Limb (tissue), 2 donors: Measurements from ENCODE around the gene EIF6.

ENCODE experiments used
- DNase-seq, 2 donors: peaks; one replicate each; pipeline ENCODE4 v3.0.0-alpha.2; 2016; ENCODE audit errors: extremely low spot score in 2 of 2

EIF6 gene

DNA sequence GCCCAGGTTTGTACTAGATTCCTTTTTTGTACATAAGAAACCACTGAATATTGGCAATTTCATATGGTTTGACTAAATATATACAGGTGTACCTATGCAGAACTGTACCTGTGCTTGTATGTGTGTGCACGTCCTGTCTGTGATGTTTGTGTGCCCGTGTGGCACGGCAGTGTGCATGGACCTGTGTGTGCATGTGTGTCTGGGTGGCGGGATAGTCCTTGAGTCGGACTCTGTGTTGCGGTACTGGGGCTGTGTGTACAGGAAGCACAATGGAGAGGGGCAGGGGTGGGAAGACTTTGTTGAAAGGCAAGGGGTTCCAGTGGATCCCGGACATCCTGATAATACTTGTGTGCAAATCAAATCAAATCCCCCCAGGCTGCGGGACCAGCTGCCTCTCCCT, 11.1 kb upstream of the EIF6 start:
- no peak for DNase-seq

- no peak for DNase-seq
Measured at GRCh38 chr20:35295058-35295457, 10.5 kb upstream of the EIF6 start.

GRCh38 chr20:35294293-35294685, 9.7 kb upstream of the EIF6 start:
- DNase-seq: no peak

- no peak for DNase-seq
Measured at GRCh38 chr20:35293303-35294292, 9.0 kb upstream of the EIF6 start.

GRCh38 chr20:35292504-35293285, 8.1 kb upstream of the EIF6 start:
- no peak for DNase-seq

DNA sequence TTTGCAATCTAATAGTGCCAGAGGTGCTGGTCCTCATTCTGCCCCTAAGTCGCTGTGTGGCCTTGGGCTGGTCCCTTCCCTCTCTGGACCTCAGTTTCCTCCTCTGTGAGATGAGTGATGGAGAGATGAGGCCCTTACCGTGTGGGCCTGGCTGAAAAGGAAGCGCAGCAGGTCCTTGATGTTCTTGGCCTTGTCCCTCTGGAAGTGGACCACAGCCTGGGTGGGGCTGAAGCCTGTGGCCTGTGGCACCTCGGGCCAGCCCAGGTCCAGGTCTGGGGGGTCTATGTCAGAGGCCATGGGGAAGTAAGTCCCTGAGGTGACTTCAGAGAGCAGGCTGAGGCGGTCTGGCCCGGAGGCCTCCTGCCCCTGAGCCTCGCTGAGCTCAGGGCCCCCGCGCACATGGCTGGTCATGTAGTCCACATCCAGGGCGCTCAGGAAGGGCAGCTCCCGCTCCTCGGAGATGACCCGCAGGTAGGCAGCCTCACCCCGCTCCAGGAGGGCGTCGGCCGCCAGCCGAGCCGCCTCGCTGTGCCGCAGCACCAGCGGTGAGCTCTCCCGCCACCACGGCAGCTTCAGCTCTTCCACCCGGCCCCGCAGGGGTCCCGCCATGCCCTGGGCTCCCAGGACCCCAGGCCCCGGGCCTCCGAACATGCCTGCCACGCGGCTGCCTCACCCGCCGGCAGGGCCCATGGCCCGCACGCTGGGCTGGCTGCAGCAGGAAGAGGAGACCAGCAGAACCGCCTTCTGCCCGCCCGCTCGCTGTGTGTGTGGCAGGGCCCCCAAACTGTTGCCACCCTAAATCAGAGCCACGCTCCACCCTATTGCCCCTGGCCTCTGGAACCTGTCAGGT, 7.3 kb upstream of the EIF6 start, which contains the start of gene FAM83C:
Gene FAM83C, minus strand, starts transcription at position 772 of the 850 bp plus-strand sequence. Its CDS starts 121 bp downstream, at position 651.
- no peak for DNase-seq

DNA sequence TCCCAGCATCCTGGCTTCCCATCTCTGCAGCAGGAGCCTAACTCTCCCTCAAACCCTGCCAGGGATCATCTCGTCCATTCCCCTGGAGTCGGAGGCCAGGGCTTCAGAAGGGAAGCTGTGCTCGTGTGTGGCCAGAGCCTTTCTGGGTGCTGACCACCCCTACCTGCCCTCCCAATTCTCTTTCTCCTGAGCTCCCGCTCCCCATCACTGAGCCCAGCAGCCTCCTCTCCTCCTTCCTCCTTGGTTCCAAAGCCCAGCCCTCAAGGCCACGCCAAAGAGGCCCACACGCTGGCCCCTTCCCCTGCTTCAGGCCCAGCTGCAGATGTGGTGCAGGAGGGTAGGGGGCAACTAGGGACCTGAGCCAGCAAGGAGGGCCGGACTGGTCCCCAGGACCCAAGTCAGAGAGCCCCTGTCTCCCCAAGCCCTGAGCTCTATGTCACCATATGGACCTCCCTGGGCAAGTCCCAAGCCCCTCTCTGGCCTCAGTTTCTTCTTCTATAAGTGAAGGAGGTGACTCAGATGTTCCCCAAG, 6.4 kb upstream of the EIF6 start:
- no peak for DNase-seq

DNA sequence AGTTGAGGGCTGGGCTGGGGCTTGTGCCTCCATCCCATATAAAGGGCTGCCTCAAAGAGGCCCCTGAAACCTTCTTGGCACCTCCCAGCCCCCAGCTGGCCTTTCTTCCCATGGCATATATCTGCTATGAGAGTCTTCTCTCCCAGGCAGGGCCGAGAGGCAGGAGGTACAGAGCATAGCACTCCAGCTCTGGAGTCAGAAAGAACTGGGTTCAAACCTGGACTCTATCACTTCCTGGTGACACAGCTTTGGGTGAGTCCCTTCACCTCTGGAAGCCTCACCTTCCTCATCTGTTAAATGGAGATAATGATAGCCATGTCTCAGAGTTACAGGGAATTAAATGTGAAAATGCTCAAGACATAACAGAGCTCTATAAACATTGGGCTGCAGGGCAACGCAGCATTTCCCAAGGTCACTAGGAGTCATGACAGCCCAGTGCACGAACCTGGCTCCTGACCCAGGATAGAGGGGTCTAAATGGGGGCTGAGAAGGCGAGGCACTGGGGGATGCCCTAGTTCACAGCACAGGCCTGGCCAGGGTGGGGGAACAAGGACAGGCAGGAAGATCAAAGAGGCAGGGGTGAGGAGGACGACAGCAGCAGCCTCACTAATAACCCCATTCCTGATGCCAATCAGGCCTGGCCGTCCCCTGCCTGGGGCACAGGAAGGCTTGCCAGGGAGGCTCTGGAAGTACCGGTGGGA, 5.8 kb upstream of the EIF6 start:
- DNase-seq: no peak

GRCh38 chr20:35288325-35289060, 3.9 kb upstream of the EIF6 start:
- DNase-seq: no peak

- DNase-seq: no peak
Measured at GRCh38 chr20:35287509-35288324, 3.1 kb upstream of the EIF6 start.

GRCh38 chr20:35286899-35287508, 2.4 kb upstream of the EIF6 start:
- DNase-seq: no peak

GRCh38 chr20:35286077-35286898, 1.7 kb upstream of the EIF6 start:
- no peak for DNase-seq

- no peak for DNase-seq
Measured at GRCh38 chr20:35285806-35286076, 1.2 kb upstream of the EIF6 start.

DNA sequence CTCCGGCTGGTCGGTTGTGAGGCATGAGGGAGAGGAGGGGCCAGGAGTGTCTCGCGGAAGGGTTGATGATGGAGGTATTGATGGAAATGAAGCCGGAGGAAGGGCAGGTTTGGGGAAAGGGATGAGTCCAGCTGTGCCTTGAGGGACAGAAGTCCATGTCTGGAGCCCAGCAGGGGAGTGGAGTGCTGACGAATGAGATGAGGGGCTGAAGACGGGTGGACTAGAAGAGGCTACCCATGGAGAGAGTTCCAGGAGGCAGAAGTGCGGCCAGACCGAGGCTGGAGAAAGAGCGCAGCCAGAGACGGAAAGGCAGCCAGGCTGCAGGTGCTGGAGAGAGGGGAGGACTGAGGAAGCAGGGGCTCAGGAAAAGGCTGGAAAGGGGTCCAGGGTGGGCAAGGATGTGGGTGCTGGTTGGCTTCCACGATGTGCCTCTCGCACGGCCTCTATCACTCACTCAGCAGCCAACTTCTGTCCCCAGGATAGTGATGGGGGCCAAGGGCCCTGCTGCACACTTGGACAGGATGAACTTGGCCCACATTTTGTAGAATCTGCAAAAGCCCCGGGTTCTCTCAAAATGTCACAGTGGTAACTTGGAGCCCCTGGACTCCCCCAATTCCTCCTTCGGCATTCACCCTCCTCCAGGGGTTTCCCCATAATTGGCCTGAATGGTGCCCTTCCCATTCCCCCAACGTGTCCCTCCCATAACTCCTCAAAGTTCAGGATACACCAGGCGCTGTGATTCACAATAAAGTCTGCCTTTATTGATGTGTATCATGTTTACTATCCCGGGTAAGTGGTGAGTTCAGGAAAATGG, 627 bp upstream of the EIF6 start:
- DNase-seq: no peak

DNA sequence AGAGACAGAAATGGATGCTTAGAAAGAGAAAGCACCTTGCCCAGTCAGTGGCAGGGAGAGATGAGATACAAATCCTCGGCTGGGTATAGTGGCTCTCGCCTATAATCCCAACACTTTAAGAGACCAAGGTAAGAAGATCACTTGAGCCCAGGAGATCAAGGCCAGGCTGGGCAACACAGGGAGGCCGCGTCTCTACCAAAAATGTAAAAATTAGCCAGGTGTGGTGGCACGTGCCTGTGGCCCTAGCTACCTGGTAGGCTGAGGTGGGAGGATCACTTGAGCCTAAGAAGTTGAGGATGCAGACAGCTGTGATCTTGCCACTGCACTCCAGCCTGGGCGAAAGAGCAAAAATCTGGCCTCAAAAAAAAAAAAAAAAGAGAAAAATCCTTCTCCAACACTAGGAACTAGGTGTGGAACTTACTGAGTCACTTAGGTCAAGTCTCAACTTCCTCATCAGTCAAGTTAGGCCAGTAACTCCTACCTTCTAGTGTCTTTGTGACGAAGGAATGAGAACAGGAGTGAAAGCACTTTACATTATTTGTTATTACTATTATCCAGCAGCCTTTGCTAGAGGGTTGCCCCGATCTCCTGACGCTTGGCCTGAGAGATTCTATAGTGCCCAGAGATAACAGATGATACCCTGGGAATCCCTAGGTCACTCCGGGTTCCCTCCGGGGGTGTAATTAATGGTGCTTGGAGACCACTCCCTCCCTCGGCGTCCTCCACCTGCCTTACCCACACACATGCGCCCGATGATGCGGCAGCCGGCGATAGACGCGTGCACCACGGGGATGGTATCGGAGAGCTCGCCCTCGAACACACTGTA, 918 bp downstream of the EIF6 start:
- DNase-seq: no peak

- no peak for DNase-seq
Measured at GRCh38 chr20:35281506-35282101, 3.0 kb downstream of the EIF6 start.
